CD8-positive, alpha-beta memory T cell (primary cell): ENCODE data around the gene SIL1. TPM values are rescaled to one million over a fixed set of nuclear protein-coding genes. Genes with fewer than 3 reads are reported as not detected.

ENCODE experiments used
- CTCF ChIA-PET: fragments of 350-600 bp; sonication (Branson Sonifier 250); formaldehyde crosslinking; loops from one replicate; lab custom pipeline; 2021; ENCODE audit warnings: antibody characterized with exemption; lab: Charles Lee
- POLR2A ChIA-PET: fragments of 350-600 bp; sonication (Branson Sonifier 250); formaldehyde crosslinking; loops from one replicate; lab custom pipeline; 2021; ENCODE audit warnings: antibody characterized with exemption; lab: Charles Lee
- DNase-seq, 5 donors: peaks; one replicate each; pipeline versions ENCODE4 v3.0.0 to v3.0.0-alpha.2; 2020 to 2022; ENCODE audit warnings: mixed read lengths in 1 of 5
- H3K27ac ChIP-seq: one replicate; pipeline ENCODE4 v1.7.0; 2013; ENCODE audit warnings: low read depth, mild to moderate bottlenecking, low read length, moderate library complexity
- H3K27me3 ChIP-seq: 2 replicates; pipeline ENCODE4 v1.7.0; 2013; ENCODE audit warnings: low read length, mild to moderate bottlenecking; ENCODE audit not compliant: insufficient read depth, poor library complexity, severe bottlenecking
- H3K36me3 ChIP-seq: 2 replicates; pipeline ENCODE4 v1.7.0; 2013; ENCODE audit warnings: mild to moderate bottlenecking, low read length, moderate library complexity; ENCODE audit not compliant: insufficient read depth
- H3K4me1 ChIP-seq: 2 replicates; pipeline ENCODE4 v1.7.0; 2013; ENCODE audit warnings: mild to moderate bottlenecking, low read length, moderate library complexity; ENCODE audit not compliant: insufficient read depth
- H3K4me3 ChIP-seq: 2 replicates; pipeline ENCODE4 v1.7.0; 2013; ENCODE audit warnings: mild to moderate bottlenecking, low read length
- H3K9me3 ChIP-seq: 2 replicates; pipeline ENCODE4 v1.7.0; 2013; ENCODE audit warnings: mild to moderate bottlenecking, low read length
- H3K27ac Mint-ChIP-seq, 8 donors: one replicate each; pipeline ENCODE4 v1.8.0; 2020 to 2021; ENCODE audit warnings: mixed read lengths in 8 of 8, mild to moderate bottlenecking in 6 of 8, inconsistent platforms in 3 of 8, moderate library complexity in 3 of 8
- H3K27me3 Mint-ChIP-seq, 2 donors: one replicate each; pipeline ENCODE4 v1.8.0; 2020 to 2021; ENCODE audit warnings: mixed read lengths in 2 of 2, mild to moderate bottlenecking in 1 of 2, moderate library complexity in 1 of 2
- H3K36me3 Mint-ChIP-seq, 3 donors: one replicate each; pipeline ENCODE4 v1.8.0; 2020 to 2021; ENCODE audit warnings: mixed read lengths in 3 of 3, inconsistent platforms in 1 of 3, mild to moderate bottlenecking in 1 of 3
- H3K4me1 Mint-ChIP-seq, 3 donors: one replicate each; pipeline ENCODE4 v1.8.0; 2020 to 2021; ENCODE audit warnings: mixed read lengths in 3 of 3, inconsistent platforms in 1 of 3, mild to moderate bottlenecking in 1 of 3
- H3K4me3 Mint-ChIP-seq, 7 donors: one replicate each; pipeline ENCODE4 v1.8.0; 2020 to 2021; ENCODE audit warnings: mixed read lengths in 7 of 7, mild to moderate bottlenecking in 6 of 7, moderate library complexity in 4 of 7, inconsistent platforms in 2 of 7
- H3K9me3 Mint-ChIP-seq, 5 donors: one replicate each; pipeline ENCODE4 v1.8.0; 2020 to 2022; ENCODE audit warnings: mixed read lengths in 5 of 5, mild to moderate bottlenecking in 3 of 5, moderate library complexity in 2 of 5, inconsistent platforms in 1 of 5
- polyA plus RNA-seq: library from polyadenylated mRNA; unstranded; fragments of 300-500 nt; fragmentation: Illumina TruSeq; gene quantifications from one replicate; pipeline ENCODE4 v1.2.3, GENCODE V29; 2021
- total RNA-seq, 2 experiments: library from RNA; stranded (reverse); gene quantifications; one replicate each; pipeline ENCODE4 v1.2.3, GENCODE V29; 2021

The SIL1 gene
- total and polyA plus RNA-seq, 3 experiments from 2014 or later, result 15.0 to 27.5 (median 26.6) TPM

DNA sequence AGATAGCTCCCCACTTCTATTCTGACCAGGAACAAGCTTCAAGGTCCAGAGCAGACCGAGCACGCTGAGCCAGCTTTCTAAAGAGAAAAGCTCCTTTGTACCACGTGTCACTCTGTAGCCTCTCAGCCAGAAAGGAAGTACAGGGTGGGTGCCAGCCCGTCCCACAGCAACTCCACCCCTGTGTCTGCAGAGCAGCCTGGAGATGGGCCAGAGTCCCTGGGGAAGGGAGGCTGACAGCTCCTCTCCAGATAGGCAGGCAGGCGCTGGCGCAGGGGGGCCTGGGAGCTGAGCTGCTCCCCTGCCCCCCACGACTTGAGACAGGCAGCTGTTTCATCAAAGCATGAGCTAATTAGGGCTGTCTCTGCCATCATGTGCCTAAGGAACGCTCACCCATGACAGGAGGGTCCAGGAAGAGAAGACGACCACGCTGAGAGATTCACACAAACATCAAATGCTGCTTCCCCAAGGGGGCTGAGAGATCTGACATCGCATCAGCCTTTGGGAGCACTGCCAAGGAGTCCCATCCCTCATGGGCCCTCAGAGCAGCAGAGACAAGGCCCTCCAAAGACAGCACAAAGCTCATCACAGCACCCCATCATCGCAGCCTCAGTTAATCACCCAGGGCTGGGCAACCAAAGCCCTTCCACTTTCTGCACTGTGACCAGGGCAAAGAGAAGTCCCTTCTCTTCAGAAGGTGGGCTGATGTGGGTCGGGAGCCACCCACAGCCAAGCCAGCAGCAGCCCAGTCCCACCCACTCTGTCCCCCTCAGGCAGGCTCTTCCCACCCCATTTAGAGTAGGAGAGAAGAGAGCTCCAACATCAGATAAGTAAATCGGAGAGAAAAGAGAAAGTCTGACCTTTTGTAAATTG, 244.5 kb downstream of the SIL1 start:
- Mint-ChIP-seq H3K27ac (peak overlapping the region in 3 of 8 donors; percentile 42 to 79 (median 50)), H3K4me3 (peak overlapping the region in 2 of 7 donors; percentile 34 to 36), H3K36me3 (peaks cover 0 to 7% (median 2%) of the 10 kb centered on the region in 3 donors), H3K4me1 (peaks cover 6 to 20% (median 14%) of the 10 kb centered on the region in 3 donors), H3K9me3 (no peaks in the 10 kb centered on the region), H3K27me3 (peaks cover 0 to 1% of the 10 kb centered on the region in 2 donors)
- DNase-seq, result peak in 1 of 5 donors; percentile 22
- Histone ChIP-seq H3K4me3 (no peak overlapping the region), H3K9me3 (no peaks in the 10 kb centered on the region), H3K4me1 (peaks cover 17% of the 10 kb centered on the region), H3K27me3 (no peaks in the 10 kb centered on the region), H3K27ac (no peak overlapping the region), H3K36me3 (no peaks in the 10 kb centered on the region)
- CTCF ChIA-PET, result no interaction called here
- POLR2A ChIA-PET, result no interaction called here

DNA sequence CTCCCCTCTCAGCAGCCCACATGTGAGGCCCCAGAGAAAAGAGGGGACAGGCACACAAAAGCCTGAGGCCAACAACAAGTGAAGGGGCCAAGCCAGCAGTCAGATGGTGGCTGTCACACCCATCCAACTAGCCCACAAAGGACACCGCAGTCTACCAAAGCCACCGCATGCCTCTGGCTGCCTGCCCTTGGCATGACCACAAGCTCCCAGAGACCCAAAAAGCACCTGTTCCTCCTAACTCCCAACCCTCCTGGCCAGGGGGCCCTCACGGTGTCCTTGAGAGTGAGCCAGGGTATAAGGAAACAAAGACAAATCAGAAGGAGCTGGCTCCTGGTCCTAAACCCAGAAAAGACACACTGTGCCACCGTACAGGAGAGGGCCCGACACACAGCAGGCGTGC, 245.2 kb downstream of the SIL1 start:
- Mint-ChIP-seq H3K27me3 (peaks cover 0 to 1% of the 10 kb centered on the region in 2 donors), H3K4me1 (peaks cover 6 to 20% (median 14%) of the 10 kb centered on the region in 3 donors), H3K36me3 (peaks cover 0 to 9% (median 2%) of the 10 kb centered on the region in 3 donors), H3K4me3 (peak overlapping the region in 1 of 7 donors; percentile 34), H3K9me3 (no peaks in the 10 kb centered on the region), H3K27ac (peak overlapping the region in 1 of 8 donors; percentile 58)
- no peak for DNase-seq
- ChIA-PET CTCF (no interaction called here), POLR2A (no interaction called here)
- Histone ChIP-seq H3K27ac (no peak overlapping the region), H3K4me3 (no peak overlapping the region), H3K4me1 (peaks cover 17% of the 10 kb centered on the region), H3K36me3 (no peaks in the 10 kb centered on the region), H3K9me3 (no peaks in the 10 kb centered on the region), H3K27me3 (no peaks in the 10 kb centered on the region)

DNA sequence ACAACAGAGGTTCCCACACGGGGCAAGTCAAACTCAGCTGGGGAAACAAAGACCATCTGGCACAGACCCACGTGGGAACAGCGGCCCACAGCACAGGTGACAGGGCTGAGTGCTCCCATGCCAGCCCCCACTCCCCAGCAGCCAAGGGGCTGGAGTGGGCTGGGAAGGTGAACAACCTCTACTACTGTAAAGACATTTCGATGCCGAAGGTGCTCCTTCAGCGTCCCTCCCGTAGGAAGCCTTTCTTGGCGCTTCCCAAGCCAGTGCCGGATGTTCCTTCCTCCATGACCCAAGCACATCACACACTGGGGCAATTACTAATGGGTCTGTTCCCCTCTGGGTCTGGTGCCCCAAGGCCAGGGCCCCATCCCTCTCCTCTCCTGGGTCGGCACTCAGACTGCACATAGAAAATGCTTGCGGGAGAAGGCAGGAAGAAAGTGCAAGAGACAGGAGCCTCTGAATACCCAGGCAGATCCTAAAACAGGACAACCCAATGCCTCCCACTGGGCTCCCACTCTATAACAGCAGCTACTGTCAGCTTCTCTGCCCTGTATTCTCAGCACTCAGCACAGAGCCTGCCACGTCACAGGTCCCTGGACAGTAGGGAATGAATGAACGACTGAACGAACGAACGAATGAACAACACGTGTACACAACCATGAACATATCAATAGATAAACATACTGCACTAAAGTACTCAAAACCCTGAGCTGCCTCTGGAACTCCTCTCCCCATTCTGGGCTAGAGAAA, 246.0 kb downstream of the SIL1 start:
- CTCF ChIA-PET, result no interaction called here
- no peaks in the 10 kb centered on the region for H3K9me3 ChIP-seq
- Mint-ChIP-seq H3K27me3 (peaks cover 0 to 3% of the 10 kb centered on the region in 2 donors), H3K36me3 (peaks cover 0 to 16% (median 4%) of the 10 kb centered on the region in 3 donors), H3K4me3 (peak overlapping the region in 1 of 7 donors; percentile 0), H3K9me3 (no peaks in the 10 kb centered on the region), H3K27ac (no peak overlapping the region), H3K4me1 (peaks cover 6 to 20% (median 14%) of the 10 kb centered on the region in 3 donors)
- peaks cover 17% of the 10 kb centered on the region for H3K4me1 ChIP-seq
- no peaks in the 10 kb centered on the region for H3K27me3 ChIP-seq
- POLR2A ChIA-PET, result no interaction called here
- H3K27ac ChIP-seq, result no peak overlapping the region
- DNase-seq, result no peak
- H3K4me3 ChIP-seq, result no peak overlapping the region
- H3K36me3 ChIP-seq, result no peaks in the 10 kb centered on the region

DNA sequence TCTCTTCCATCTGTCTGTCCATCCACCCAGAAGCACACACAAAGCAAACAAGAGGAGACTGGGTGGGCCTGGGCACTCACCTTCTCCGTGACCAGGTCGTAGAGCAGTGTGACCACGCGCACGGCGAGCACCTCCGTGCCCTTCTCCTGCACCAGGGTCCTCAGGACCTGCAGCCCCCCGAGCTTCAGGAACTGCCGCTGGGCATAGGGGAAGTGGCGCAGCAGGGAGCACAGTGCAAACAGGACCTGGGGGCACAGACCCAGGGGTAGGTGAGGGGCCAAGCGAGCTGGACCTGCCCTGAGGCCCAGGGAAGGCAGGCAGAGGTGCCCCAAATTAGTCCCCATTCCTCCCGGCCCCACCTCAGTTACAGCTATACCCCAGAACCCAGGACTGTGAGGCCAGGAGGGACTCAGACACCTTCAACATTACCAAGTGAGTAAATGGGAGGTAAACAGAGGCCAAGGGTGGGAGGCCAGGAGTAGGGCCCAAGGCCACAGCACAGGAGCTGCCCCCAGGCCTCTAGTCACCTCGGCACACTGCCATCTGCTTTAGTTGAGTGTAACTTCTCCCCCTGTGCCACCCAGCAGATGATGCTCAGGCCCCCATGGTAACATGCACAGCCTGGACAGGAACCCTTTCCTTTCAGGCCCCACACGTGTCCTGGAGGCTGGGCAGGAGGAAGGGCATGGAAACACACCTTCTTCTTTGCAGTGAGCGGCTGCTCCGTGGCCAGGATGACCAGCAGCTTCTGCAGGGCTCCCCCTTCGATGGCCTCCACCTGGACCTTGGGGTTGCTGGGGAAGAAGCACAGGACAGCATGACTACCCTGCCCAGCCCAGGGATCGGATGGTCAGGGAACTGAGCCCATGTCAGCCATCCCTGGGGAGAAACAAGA, 246.8 kb downstream of the SIL1 start:
- H3K27me3 ChIP-seq, result no peaks in the 10 kb centered on the region

DNA sequence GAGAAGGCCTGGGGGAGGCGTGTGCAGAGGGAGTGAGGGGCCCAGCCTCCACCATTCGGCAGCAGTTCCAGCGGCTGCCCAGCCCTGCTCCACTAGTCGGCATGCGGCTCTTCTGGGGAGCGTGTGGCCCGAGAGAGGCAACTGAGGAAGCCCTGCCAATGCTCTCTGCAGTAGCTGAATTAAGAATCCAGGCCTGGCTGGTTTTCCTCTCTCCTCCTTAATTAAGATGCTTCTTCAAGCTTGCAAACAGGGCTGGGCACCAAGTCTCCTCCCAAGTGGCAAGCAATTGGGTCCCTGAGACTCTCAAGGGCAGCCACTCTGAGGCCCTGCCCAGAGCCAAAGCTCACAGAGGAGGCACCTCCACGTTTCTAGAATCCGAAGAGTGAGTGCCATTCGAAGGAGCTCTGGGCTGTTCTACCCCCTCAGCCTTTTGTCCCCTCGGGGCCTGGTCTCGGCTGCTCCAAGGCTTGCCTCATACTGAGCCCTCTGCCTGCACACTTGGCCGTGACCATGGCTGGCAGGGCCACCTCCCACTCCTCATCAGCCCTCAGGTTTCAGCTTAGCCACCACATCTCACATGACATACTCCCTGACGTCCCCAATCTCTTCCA, 247.6 kb downstream of the SIL1 start:
- peaks cover 0 to 3% of the 10 kb centered on the region in 2 donors for H3K27me3 Mint-ChIP-seq
- ChIA-PET CTCF (no interaction called here), POLR2A (no interaction called here)
- Histone ChIP-seq H3K4me3 (no peak overlapping the region), H3K9me3 (no peaks in the 10 kb centered on the region), H3K27me3 (no peaks in the 10 kb centered on the region), H3K27ac (no peak overlapping the region), H3K36me3 (no peaks in the 10 kb centered on the region), H3K4me1 (peaks cover 17% of the 10 kb centered on the region)
- H3K4me3 Mint-ChIP-seq, result no peak overlapping the region
- peak overlapping the region in 2 of 8 donors; percentile 70 to 73 for H3K27ac Mint-ChIP-seq
- H3K9me3 Mint-ChIP-seq, result no peaks in the 10 kb centered on the region
- no peak for DNase-seq
- H3K36me3 Mint-ChIP-seq, result peaks cover 0 to 23% (median 4%) of the 10 kb centered on the region in 3 donors
- peaks cover 6 to 20% (median 14%) of the 10 kb centered on the region in 3 donors for H3K4me1 Mint-ChIP-seq

More for the DNA sequence above, 246.8 kb downstream of the SIL1 start:
- H3K27ac ChIP-seq, result no peak overlapping the region
- H3K36me3 ChIP-seq, result no peaks in the 10 kb centered on the region
- no peak for DNase-seq
- ChIA-PET CTCF (no interaction called here), POLR2A (no interaction called here)
- H3K27ac Mint-ChIP-seq, result peak overlapping the region in 1 of 8 donors; percentile 70
- no peaks in the 10 kb centered on the region for H3K9me3 ChIP-seq
- no peak overlapping the region for H3K4me3 ChIP-seq
- H3K36me3 Mint-ChIP-seq, result peaks cover 0 to 19% (median 4%) of the 10 kb centered on the region in 3 donors
- peaks cover 0 to 3% of the 10 kb centered on the region in 2 donors for H3K27me3 Mint-ChIP-seq
- no peak overlapping the region for H3K4me3 Mint-ChIP-seq
- H3K4me1 Mint-ChIP-seq, result peaks cover 6 to 20% (median 14%) of the 10 kb centered on the region in 3 donors
- H3K4me1 ChIP-seq, result peaks cover 17% of the 10 kb centered on the region
- H3K9me3 Mint-ChIP-seq, result no peaks in the 10 kb centered on the region

DNA sequence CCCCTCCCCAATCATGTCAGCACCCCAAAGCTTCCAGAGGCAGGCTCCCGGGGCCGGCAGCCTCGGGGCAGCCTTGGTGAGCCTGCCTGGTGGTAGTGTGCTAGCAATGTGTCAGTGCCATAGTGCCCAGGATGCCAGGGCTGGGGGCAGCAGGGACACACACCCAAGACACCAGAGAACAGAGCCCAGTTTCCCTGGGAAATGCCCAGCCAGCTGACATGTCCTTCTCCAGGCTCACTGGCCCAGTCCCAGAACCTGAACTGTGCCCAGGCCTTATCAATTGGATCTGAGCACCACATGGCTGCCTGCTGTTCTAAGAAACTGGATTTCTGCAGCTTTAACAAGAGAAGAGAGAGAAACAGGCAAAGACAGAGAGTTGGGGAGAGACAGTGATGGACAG, 248.2 kb downstream of the SIL1 start:
- Histone ChIP-seq H3K9me3 (no peaks in the 10 kb centered on the region), H3K27ac (no peak overlapping the region), H3K27me3 (no peaks in the 10 kb centered on the region), H3K36me3 (no peaks in the 10 kb centered on the region), H3K4me1 (peaks cover 17% of the 10 kb centered on the region), H3K4me3 (no peak overlapping the region)
- H3K4me1 Mint-ChIP-seq, result peaks cover 6 to 20% (median 14%) of the 10 kb centered on the region in 3 donors
- H3K36me3 Mint-ChIP-seq, result peaks cover 0 to 27% (median 4%) of the 10 kb centered on the region in 3 donors
- ChIA-PET CTCF (no interaction called here), POLR2A (no interaction called here)
- DNase-seq, result no peak
- peak overlapping the region in 1 of 8 donors; percentile 73 for H3K27ac Mint-ChIP-seq
- H3K9me3 Mint-ChIP-seq, result no peaks in the 10 kb centered on the region
- H3K4me3 Mint-ChIP-seq, result no peak overlapping the region
- peaks cover 0 to 2% of the 10 kb centered on the region in 2 donors for H3K27me3 Mint-ChIP-seq

DNA sequence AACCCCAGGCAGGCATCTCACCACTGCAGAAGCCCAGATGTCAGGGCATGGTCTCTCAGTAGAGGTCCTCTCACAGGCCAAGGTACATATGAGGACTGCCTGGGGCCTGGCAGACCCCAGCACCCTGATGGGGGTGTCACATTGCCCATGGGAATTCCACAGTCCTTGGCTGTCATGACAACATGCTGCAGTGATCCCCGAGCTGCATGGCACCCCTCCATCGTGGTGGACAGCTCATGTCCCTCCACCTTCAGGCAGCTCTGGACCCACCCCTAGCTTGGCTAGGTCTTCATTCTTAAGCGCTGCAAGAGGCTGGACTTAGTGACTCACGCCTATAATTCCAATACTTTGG, 249.0 kb downstream of the SIL1 start:
- Histone ChIP-seq H3K4me1 (peaks cover 17% of the 10 kb centered on the region), H3K36me3 (no peaks in the 10 kb centered on the region), H3K27ac (no peak overlapping the region), H3K4me3 (no peak overlapping the region), H3K27me3 (no peaks in the 10 kb centered on the region), H3K9me3 (no peaks in the 10 kb centered on the region)
- no peaks in the 10 kb centered on the region for H3K9me3 Mint-ChIP-seq
- peaks cover 0 to 2% of the 10 kb centered on the region in 2 donors for H3K27me3 Mint-ChIP-seq
- H3K27ac Mint-ChIP-seq, result no peak overlapping the region
- no peak overlapping the region for H3K4me3 Mint-ChIP-seq
- CTCF ChIA-PET, result no interaction called here
- POLR2A ChIA-PET, result no interaction called here
- H3K36me3 Mint-ChIP-seq, result peaks cover 0 to 27% (median 4%) of the 10 kb centered on the region in 3 donors
- no peak for DNase-seq
- H3K4me1 Mint-ChIP-seq, result peaks cover 6 to 20% (median 14%) of the 10 kb centered on the region in 3 donors
